ENCODE results near the gene SLC39A8. TPM values are rescaled to one million over a fixed set of nuclear protein-coding genes. Genes with fewer than 3 reads are reported as not detected.

SLC39A8 gene
- total and polyA plus RNA-seq, 5 donors from 2014 or later, result 18.6 to 29.8 (median 23.7) TPM

- H3K36me3 Mint-ChIP-seq, result peaks cover 32% of the 10 kb centered on the region
- H3K4me1 Mint-ChIP-seq, result peaks cover 0 to 8% (median 1%) of the 10 kb centered on the region in 4 donors
- H3K27me3 ChIP-seq (ENCODE audit: control insufficient read depth, insufficient read depth, low read length), result no peaks in the 10 kb centered on the region
- DNase-seq, result no peak
- no peak overlapping the region for H3K27ac Mint-ChIP-seq
- no peak for ATAC-seq (ENCODE audit: low read depth in 2 of 2)
- no peak overlapping the region for H3K4me3 Mint-ChIP-seq
- peaks cover 0 to 15% (median 2%) of the 10 kb centered on the region in 7 donors for H3K9me3 Mint-ChIP-seq
- H3K27me3 Mint-ChIP-seq, result no peaks in the 10 kb centered on the region
- no peaks in the 10 kb centered on the region for H3K36me3 ChIP-seq (ENCODE audit: control insufficient read depth, insufficient read depth, low read length)
- no peak overlapping the region for H3K4me3 ChIP-seq (ENCODE audit: low read depth, low read length)
- no peaks in the 10 kb centered on the region for H3K9me3 ChIP-seq (ENCODE audit: control insufficient read depth in 2 of 2, low read length in 2 of 2)
- H3K4me1 ChIP-seq (ENCODE audit: control insufficient read depth, insufficient read depth, low read length, poor library complexity, severe bottlenecking), result no peaks in the 10 kb centered on the region
- no peak overlapping the region for H3K27ac ChIP-seq (ENCODE audit: insufficient read depth, low read length, poor library complexity, severe bottlenecking)
Measured at GRCh38 chr4:102272318-102272717, 73.0 kb downstream of the SLC39A8 start.

DNA sequence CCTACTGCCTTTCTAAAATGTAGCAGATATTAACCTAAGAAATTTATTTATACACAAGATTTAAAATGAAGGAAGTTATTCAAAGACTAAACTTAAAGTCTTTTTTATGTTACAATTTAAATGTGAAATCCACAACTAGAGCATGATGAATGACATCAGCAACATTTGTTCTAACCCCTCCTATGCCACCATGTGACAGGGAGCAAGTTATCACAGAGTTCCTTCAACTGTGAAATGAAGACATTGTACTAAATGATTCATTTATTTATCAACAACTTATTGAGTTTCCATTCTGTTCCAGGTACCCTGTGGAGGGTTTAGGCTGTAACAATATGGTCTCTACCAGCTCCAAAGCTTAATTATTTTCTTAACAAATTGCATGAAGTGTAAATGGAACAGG, 76.9 kb downstream of the SLC39A8 start:
- no peak overlapping the region for H3K27ac ChIP-seq (ENCODE audit: insufficient read depth, low read length, poor library complexity, severe bottlenecking)
- no peaks in the 10 kb centered on the region for H3K4me1 ChIP-seq (ENCODE audit: control insufficient read depth, insufficient read depth, low read length, poor library complexity, severe bottlenecking)
- Mint-ChIP-seq H3K27me3 (no peaks in the 10 kb centered on the region), H3K4me1 (peaks cover 0 to 3% (median under 1%) of the 10 kb centered on the region in 4 donors), H3K4me3 (no peak overlapping the region), H3K36me3 (peaks cover 11% of the 10 kb centered on the region), H3K9me3 (peaks cover 0 to 2% (median 0%) of the 10 kb centered on the region in 7 donors), H3K27ac (no peak overlapping the region)
- H3K4me3 ChIP-seq (ENCODE audit: low read depth, low read length), result no peak overlapping the region
- H3K27me3 ChIP-seq (ENCODE audit: control insufficient read depth, insufficient read depth, low read length), result no peaks in the 10 kb centered on the region
- no peaks in the 10 kb centered on the region for H3K36me3 ChIP-seq (ENCODE audit: control insufficient read depth, insufficient read depth, low read length)
- ATAC-seq (ENCODE audit: low read depth in 2 of 2) (no peak), DNase-seq (no peak)
- H3K9me3 ChIP-seq (ENCODE audit: control insufficient read depth in 2 of 2, low read length in 2 of 2), result no peaks in the 10 kb centered on the region

DNA sequence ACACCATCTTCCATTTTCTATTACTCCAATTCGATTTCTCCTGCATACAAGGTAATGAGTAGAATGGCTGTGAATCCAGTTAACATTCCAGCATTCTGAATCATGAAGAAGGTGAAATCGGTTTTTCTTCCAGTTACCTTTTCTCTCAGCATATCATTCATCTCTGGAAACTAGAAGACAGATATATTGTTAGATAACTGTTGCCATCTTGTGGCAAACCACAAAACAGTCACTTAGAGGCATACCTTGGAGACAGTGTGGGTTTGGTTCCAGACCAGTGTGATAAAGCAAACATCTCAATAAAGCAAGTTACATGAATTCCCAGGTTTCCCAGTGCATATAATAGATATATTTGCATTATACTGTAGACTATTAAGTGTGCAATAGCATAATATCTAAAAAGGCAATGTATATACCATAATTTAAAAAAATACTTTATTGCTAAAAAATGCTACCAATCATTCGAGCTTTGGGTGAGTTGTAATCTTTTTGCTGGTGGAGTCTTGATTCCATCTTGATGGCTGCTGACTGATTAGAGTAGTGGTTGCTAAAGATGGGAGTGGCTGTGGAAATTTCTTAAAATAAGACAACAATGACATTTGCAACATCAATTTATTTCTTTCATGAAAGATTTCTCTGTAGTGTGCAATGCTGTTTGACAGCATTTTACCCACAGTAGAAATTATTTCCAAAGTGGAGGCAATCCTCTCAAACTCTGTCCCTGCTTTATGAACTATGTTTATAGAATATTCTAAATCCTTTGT, 82.1 kb downstream of the SLC39A8 start:
- H3K27me3 Mint-ChIP-seq, result no peaks in the 10 kb centered on the region

DNA sequence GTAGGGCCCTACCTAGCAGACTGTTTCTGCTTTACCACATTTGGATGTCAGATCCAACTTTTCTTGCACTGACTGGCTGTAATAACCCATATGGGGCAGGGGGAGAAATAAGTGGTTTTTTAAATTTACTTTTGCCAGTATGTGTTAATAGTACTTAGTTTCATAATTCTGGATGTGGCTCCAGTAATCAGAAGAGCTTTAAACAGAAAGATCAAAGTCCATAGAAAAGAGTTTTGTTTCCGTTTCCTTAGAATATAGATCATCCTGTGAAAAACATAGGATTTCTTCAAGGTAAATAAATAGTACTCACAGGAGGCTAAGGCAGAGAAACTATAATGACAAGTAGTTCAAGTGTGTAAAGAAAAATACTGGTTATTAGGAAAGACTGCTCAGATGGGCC, 85.6 kb downstream of the SLC39A8 start:
- no peaks in the 10 kb centered on the region for H3K36me3 ChIP-seq (ENCODE audit: control insufficient read depth, insufficient read depth, low read length)
- no peaks in the 10 kb centered on the region for H3K9me3 ChIP-seq (ENCODE audit: control insufficient read depth in 2 of 2, low read length in 2 of 2)
- H3K4me1 ChIP-seq (ENCODE audit: control insufficient read depth, insufficient read depth, low read length, poor library complexity, severe bottlenecking), result no peaks in the 10 kb centered on the region
- H3K27me3 Mint-ChIP-seq, result peaks cover 4% of the 10 kb centered on the region
- no peak overlapping the region for H3K27ac ChIP-seq (ENCODE audit: insufficient read depth, low read length, poor library complexity, severe bottlenecking)
- no peaks in the 10 kb centered on the region for H3K9me3 Mint-ChIP-seq
- no peak overlapping the region for H3K4me3 ChIP-seq (ENCODE audit: low read depth, low read length)
- no peaks in the 10 kb centered on the region for H3K27me3 ChIP-seq (ENCODE audit: control insufficient read depth, insufficient read depth, low read length)
- peaks cover 0 to 5% (median 2%) of the 10 kb centered on the region in 4 donors for H3K4me1 Mint-ChIP-seq
- no peak overlapping the region for H3K4me3 Mint-ChIP-seq
- ATAC-seq (ENCODE audit: low read depth in 2 of 2), result no peak
- no peak for DNase-seq
- no peaks in the 10 kb centered on the region for H3K36me3 Mint-ChIP-seq
- H3K27ac Mint-ChIP-seq, result no peak overlapping the region

More for the DNA sequence above, 82.1 kb downstream of the SLC39A8 start:
- Histone ChIP-seq H3K27ac (ENCODE audit: insufficient read depth, low read length, poor library complexity, severe bottlenecking) (no peak overlapping the region), H3K36me3 (ENCODE audit: control insufficient read depth, insufficient read depth, low read length) (no peaks in the 10 kb centered on the region), H3K9me3 (ENCODE audit: control insufficient read depth in 2 of 2, low read length in 2 of 2) (no peaks in the 10 kb centered on the region), H3K4me3 (ENCODE audit: low read depth, low read length) (no peak overlapping the region), H3K4me1 (ENCODE audit: control insufficient read depth, insufficient read depth, low read length, poor library complexity, severe bottlenecking) (no peaks in the 10 kb centered on the region), H3K27me3 (ENCODE audit: control insufficient read depth, insufficient read depth, low read length) (no peaks in the 10 kb centered on the region)
- Mint-ChIP-seq H3K4me3 (no peak overlapping the region), H3K9me3 (no peaks in the 10 kb centered on the region), H3K4me1 (peaks cover 0 to 5% (median under 1%) of the 10 kb centered on the region in 4 donors), H3K27ac (no peak overlapping the region), H3K36me3 (peaks cover 11% of the 10 kb centered on the region)
- DNase-seq, result peak in 2 of 3 donors; percentile 10 to 45
- ATAC-seq (ENCODE audit: low read depth in 2 of 2), result peak; percentile 58 to 71

DNA sequence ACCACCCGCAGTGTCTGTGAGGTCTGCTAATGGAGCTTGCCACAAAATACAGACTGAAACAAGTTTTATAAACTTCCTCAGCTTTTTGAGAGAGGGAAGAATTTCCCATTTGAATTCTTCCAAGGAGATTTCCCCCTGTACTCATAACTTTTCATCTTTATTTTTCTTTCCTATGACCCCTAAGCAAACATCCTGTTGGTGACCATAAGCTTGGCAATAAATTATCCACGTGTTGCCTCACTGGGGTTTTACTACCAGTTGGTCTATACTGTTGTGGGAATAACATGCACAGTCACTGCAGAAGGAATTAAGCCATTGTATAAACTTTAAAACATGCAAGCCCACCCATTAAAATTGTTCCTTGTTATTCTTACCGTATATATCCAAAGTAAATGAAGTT, 86.2 kb downstream of the SLC39A8 start:
- peaks cover 4% of the 10 kb centered on the region for H3K27me3 Mint-ChIP-seq
- no peaks in the 10 kb centered on the region for H3K36me3 Mint-ChIP-seq
- Histone ChIP-seq H3K27ac (ENCODE audit: insufficient read depth, low read length, poor library complexity, severe bottlenecking) (no peak overlapping the region), H3K9me3 (ENCODE audit: control insufficient read depth in 2 of 2, low read length in 2 of 2) (no peaks in the 10 kb centered on the region), H3K4me1 (ENCODE audit: control insufficient read depth, insufficient read depth, low read length, poor library complexity, severe bottlenecking) (no peaks in the 10 kb centered on the region), H3K27me3 (ENCODE audit: control insufficient read depth, insufficient read depth, low read length) (no peaks in the 10 kb centered on the region), H3K4me3 (ENCODE audit: low read depth, low read length) (no peak overlapping the region), H3K36me3 (ENCODE audit: control insufficient read depth, insufficient read depth, low read length) (no peaks in the 10 kb centered on the region)
- ATAC-seq (ENCODE audit: low read depth in 2 of 2) (no peak), DNase-seq (no peak)
- peaks cover 0 to 5% (median 2%) of the 10 kb centered on the region in 4 donors for H3K4me1 Mint-ChIP-seq
- H3K4me3 Mint-ChIP-seq, result no peak overlapping the region
- H3K27ac Mint-ChIP-seq, result no peak overlapping the region
- H3K9me3 Mint-ChIP-seq, result no peaks in the 10 kb centered on the region

- H3K27me3 ChIP-seq (ENCODE audit: control insufficient read depth, insufficient read depth, low read length), result no peaks in the 10 kb centered on the region
- H3K36me3 Mint-ChIP-seq, result no peaks in the 10 kb centered on the region
- H3K27ac ChIP-seq (ENCODE audit: insufficient read depth, low read length, poor library complexity, severe bottlenecking), result no peak overlapping the region
- no peaks in the 10 kb centered on the region for H3K36me3 ChIP-seq (ENCODE audit: control insufficient read depth, insufficient read depth, low read length)
- H3K4me1 ChIP-seq (ENCODE audit: control insufficient read depth, insufficient read depth, low read length, poor library complexity, severe bottlenecking), result no peaks in the 10 kb centered on the region
- H3K4me3 Mint-ChIP-seq, result no peak overlapping the region
- ATAC-seq (ENCODE audit: low read depth in 2 of 2) (no peak), DNase-seq (no peak)
- H3K27ac Mint-ChIP-seq, result no peak overlapping the region
- H3K9me3 Mint-ChIP-seq, result no peaks in the 10 kb centered on the region
- peaks cover 0 to 3% (median 0%) of the 10 kb centered on the region in 4 donors for H3K4me1 Mint-ChIP-seq
- H3K4me3 ChIP-seq (ENCODE audit: low read depth, low read length), result no peak overlapping the region
- H3K27me3 Mint-ChIP-seq, result peaks cover 8% of the 10 kb centered on the region
- H3K9me3 ChIP-seq (ENCODE audit: control insufficient read depth in 2 of 2, low read length in 2 of 2), result no peaks in the 10 kb centered on the region
Measured at GRCh38 chr4:102256321-102256720, 89.0 kb downstream of the SLC39A8 start.

DNA sequence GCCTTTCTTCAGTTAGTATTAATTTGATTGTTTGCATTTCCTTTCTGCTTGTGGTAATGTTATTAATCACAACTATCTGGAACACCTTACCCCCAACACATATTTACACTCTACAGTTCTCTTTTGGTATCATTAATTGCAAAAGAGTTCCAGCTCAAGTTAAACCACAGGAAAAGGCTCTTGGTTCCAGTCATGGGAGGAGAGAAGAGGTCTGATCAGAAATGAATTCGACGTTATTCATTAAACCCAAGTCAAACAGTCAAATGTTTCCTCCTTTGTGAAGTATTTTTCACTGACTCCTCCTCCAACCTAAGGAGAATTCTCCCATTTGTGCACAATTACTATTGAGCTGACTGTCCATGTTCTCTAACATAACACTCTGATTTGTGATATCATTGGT, 91.4 kb downstream of the SLC39A8 start:
- no peaks in the 10 kb centered on the region for H3K9me3 Mint-ChIP-seq
- no peaks in the 10 kb centered on the region for H3K36me3 Mint-ChIP-seq
- H3K27me3 Mint-ChIP-seq, result peaks cover 8% of the 10 kb centered on the region
- Histone ChIP-seq H3K36me3 (ENCODE audit: control insufficient read depth, insufficient read depth, low read length) (no peaks in the 10 kb centered on the region), H3K27me3 (ENCODE audit: control insufficient read depth, insufficient read depth, low read length) (no peaks in the 10 kb centered on the region), H3K27ac (ENCODE audit: insufficient read depth, low read length, poor library complexity, severe bottlenecking) (no peak overlapping the region), H3K4me3 (ENCODE audit: low read depth, low read length) (no peak overlapping the region), H3K9me3 (ENCODE audit: control insufficient read depth in 2 of 2, low read length in 2 of 2) (no peaks in the 10 kb centered on the region), H3K4me1 (ENCODE audit: control insufficient read depth, insufficient read depth, low read length, poor library complexity, severe bottlenecking) (no peaks in the 10 kb centered on the region)
- no peak overlapping the region for H3K27ac Mint-ChIP-seq
- DNase-seq (no peak), ATAC-seq (ENCODE audit: low read depth in 2 of 2) (no peak)
- H3K4me1 Mint-ChIP-seq, result peaks cover 0 to 3% (median 0%) of the 10 kb centered on the region in 4 donors
- no peak overlapping the region for H3K4me3 Mint-ChIP-seq

GRCh38 chr4:102252171-102252570, 93.1 kb downstream of the SLC39A8 start:
- H3K36me3 ChIP-seq (ENCODE audit: control insufficient read depth, insufficient read depth, low read length), result no peaks in the 10 kb centered on the region
- Mint-ChIP-seq H3K27ac (no peak overlapping the region), H3K9me3 (no peaks in the 10 kb centered on the region)

More at GRCh38 chr4:102252171-102252570, 93.1 kb downstream of the SLC39A8 start:
- H3K27me3 ChIP-seq (ENCODE audit: control insufficient read depth, insufficient read depth, low read length), result no peaks in the 10 kb centered on the region
- Mint-ChIP-seq H3K27me3 (peaks cover 8% of the 10 kb centered on the region), H3K4me3 (no peak overlapping the region), H3K4me1 (no peaks in the 10 kb centered on the region), H3K36me3 (no peaks in the 10 kb centered on the region)
- H3K4me1 ChIP-seq (ENCODE audit: control insufficient read depth, insufficient read depth, low read length, poor library complexity, severe bottlenecking), result no peaks in the 10 kb centered on the region
- H3K9me3 ChIP-seq (ENCODE audit: control insufficient read depth in 2 of 2, low read length in 2 of 2), result no peaks in the 10 kb centered on the region
- no peak for DNase-seq
- H3K27ac ChIP-seq (ENCODE audit: insufficient read depth, low read length, poor library complexity, severe bottlenecking), result no peak overlapping the region
- ATAC-seq (ENCODE audit: low read depth in 2 of 2), result no peak
- no peak overlapping the region for H3K4me3 ChIP-seq (ENCODE audit: low read depth, low read length)
